B cell (primary cell): ENCODE data around the gene GNA14. TPM values are rescaled to one million over a fixed set of nuclear protein-coding genes. Genes with fewer than 3 reads are reported as not detected.

ENCODE experiments used
- ATAC-seq: fragments of 200-7000 bp; cut with Tn5 transposase; one replicate; pipeline ENCODE4 v1.10.0; 2021; ENCODE audit warnings: low read depth, mild to moderate bottlenecking, moderate number of reproducible peaks, moderate library complexity
- CTCF ChIA-PET: fragments of 350-600 bp; sonication (Branson Sonifier 250); formaldehyde crosslinking; loops from one replicate; lab custom pipeline; 2021; ENCODE audit warnings: antibody characterized with exemption, inconsistent platforms; lab: Charles Lee
- POLR2A ChIA-PET: fragments of 350-600 bp; sonication (Branson Sonifier 250); formaldehyde crosslinking; loops from one replicate; lab custom pipeline; 2021; ENCODE audit warnings: antibody characterized with exemption; lab: Charles Lee
- DNase-seq: peaks from one replicate; pipeline ENCODE4 v3.0.0; 2013
- H2AFZ ChIP-seq: 2 replicates; pipeline ENCODE4 v1.6.1; 2012; ENCODE audit warnings: mild to moderate bottlenecking, low read depth, low read length; ENCODE audit not compliant: insufficient read depth, poor library complexity, severe bottlenecking
- H3K27ac ChIP-seq, 2 donors: 1 replicate in 1 of 2; 2 replicates in 1 of 2; pipeline ENCODE4 v1.5.1; 2012 to 2013; ENCODE audit warnings: low read length in 2 of 2, mild to moderate bottlenecking in 2 of 2, moderate library complexity in 1 of 2
- H3K27me3 ChIP-seq, 4 experiments: fragments of 200-600 bp in 1 of 4; sonication (generic) in 1 of 4; replicated peaks in 1 of 4; 1 replicate in 2 of 4; 2 replicates in 2 of 4; pipeline versions ENCODE4 v1.6.1 to v1.7.0; 2013 to 2016; ENCODE audit warnings: low read length in 3 of 4, mild to moderate bottlenecking in 2 of 4, mixed read lengths in 1 of 4, moderate library complexity in 1 of 4; ENCODE audit not compliant: insufficient read depth in 4 of 4, control insufficient read depth in 3 of 4; ENCODE audit errors: control extremely low read depth in 1 of 4
- H3K36me3 ChIP-seq, 2 experiments: replicated peaks in 1 of 2; 1 replicate in 1 of 2; 2 replicates in 1 of 2; pipeline versions ENCODE4 v1.6.1 to v1.7.1; 2013; ENCODE audit warnings: low read length in 1 of 2; ENCODE audit not compliant: insufficient read depth in 2 of 2, control insufficient read depth in 1 of 2; ENCODE audit errors: control extremely low read depth in 1 of 2, extremely low read depth in 1 of 2
- H3K4me1 ChIP-seq, 2 donors: fragments of 200-600 bp in 1 of 2; sonication (generic) in 1 of 2; 1 replicate in 1 of 2; 2 replicates in 1 of 2; pipeline versions ENCODE4 v1.5.1 to v1.6.1; 2013 to 2017; ENCODE audit warnings: low read length in 2 of 2; ENCODE audit not compliant: control insufficient read depth in 2 of 2, insufficient read depth in 2 of 2
- H3K4me2 ChIP-seq: replicated peaks from 2 replicates; pipeline ENCODE3; 2012; ENCODE audit warnings: mild to moderate bottlenecking, low read depth, low read length; ENCODE audit not compliant: poor library complexity, severe bottlenecking
- H3K4me3 ChIP-seq, 5 experiments: fragments of 200-600 bp in 1 of 5; sonication (generic) in 1 of 5; 1 replicate in 3 of 5; 2 replicates in 2 of 5; pipeline versions ENCODE4 v1.5.1 to v1.7.0; 2011 to 2016; ENCODE audit warnings: low read length in 4 of 5, mild to moderate bottlenecking in 4 of 5, low read depth in 2 of 5, control low read depth in 1 of 5, moderate library complexity in 1 of 5; ENCODE audit not compliant: insufficient read depth in 1 of 5; ENCODE audit errors: control extremely low read depth in 1 of 5, extremely low read depth in 1 of 5
- H3K79me2 ChIP-seq: fragments of 200-600 bp; sonication (generic); one replicate; pipeline ENCODE4 v1.6.0; 2016; ENCODE audit warnings: low read length; ENCODE audit not compliant: control insufficient read depth, insufficient read depth
- H3K9ac ChIP-seq: fragments of 200-600 bp; sonication (generic); 2 replicates; pipeline ENCODE4 v1.6.1; 2017; ENCODE audit warnings: mild to moderate bottlenecking, low read length, moderate library complexity
- H3K9me3 ChIP-seq, 3 donors: one replicate each; pipeline versions ENCODE4 v1.6.1 to v1.7.1; 2013; ENCODE audit warnings: low read length in 2 of 3; ENCODE audit not compliant: control insufficient read depth in 2 of 3, insufficient read depth in 1 of 3; ENCODE audit errors: control extremely low read depth in 1 of 3
- H4K20me1 ChIP-seq: 2 replicates; pipeline ENCODE4 v1.6.0; 2012; ENCODE audit warnings: mild to moderate bottlenecking, low read length; ENCODE audit not compliant: insufficient read depth, control insufficient read depth, poor library complexity, severe bottlenecking
- H3K27ac Mint-ChIP-seq: one replicate; pipeline ENCODE4 v1.8.0; 2021; ENCODE audit warnings: mixed read lengths
- H3K27me3 Mint-ChIP-seq: one replicate; pipeline ENCODE4 v1.8.0; 2021; ENCODE audit warnings: mixed read lengths
- H3K4me1 Mint-ChIP-seq: one replicate; pipeline ENCODE4 v1.8.0; 2021; ENCODE audit warnings: mixed read lengths
- H3K4me3 Mint-ChIP-seq: one replicate; pipeline ENCODE4 v1.8.0; 2021; ENCODE audit warnings: mixed read lengths
- H3K9me3 Mint-ChIP-seq: one replicate; pipeline ENCODE4 v1.8.0; 2022; ENCODE audit warnings: mixed read lengths; ENCODE audit not compliant: insufficient read depth
- EZH2 ChIP-seq: IDR thresholded peaks from 2 replicates; pipeline ENCODE4 v1.6.1; 2012; ENCODE audit warnings: borderline replicate concordance, low read depth, mild to moderate bottlenecking, moderate library complexity, low read length; ENCODE audit not compliant: insufficient read depth, poor library complexity, severe bottlenecking
- WGBS: methylation state at CpG from one replicate; pipeline ENCODE4 v1.1.5; 2013; ENCODE audit warnings: missing lambda C conversion rate; ENCODE audit not compliant: insufficient coverage; 5-methylcytosine and 5-hydroxymethylcytosine counted together
- intact Hi-C: fragments of 100-400 bp; cut with micrococcal nuclease; formaldehyde crosslinking; loops from one replicate; pipeline ENCODE4 v1.10.0; 2022
- polyA plus RNA-seq: library from polyadenylated mRNA; depleted of rRNA; stranded (reverse); fragments of >200 nt; gene quantifications from 2 replicates; pipeline ENCODE4 v1.2.3, GENCODE V29; 2012
- total RNA-seq, 2 donors: library from RNA; stranded (reverse); fragments of 120-200 nt in 1 of 2; gene quantifications; 1 replicate in 1 of 2; 2 replicates in 1 of 2; pipeline versions ENCODE4 v1.2.3 to v1.2.4, GENCODE V29; 2013 to 2022
- TF ChIP-seq, protein P1 (sequence below): fragments of 200-600 bp; IDR thresholded peaks from one replicate; pipeline ENCODE4 v1.8.0; 2022; ENCODE audit warnings: antibody characterized with exemption, mild to moderate bottlenecking

GNA14 gene
- total and polyA plus RNA-seq, 2 donors (not counting 1 experiment from before 2014, with no cell fraction given): not detected

DNA sequence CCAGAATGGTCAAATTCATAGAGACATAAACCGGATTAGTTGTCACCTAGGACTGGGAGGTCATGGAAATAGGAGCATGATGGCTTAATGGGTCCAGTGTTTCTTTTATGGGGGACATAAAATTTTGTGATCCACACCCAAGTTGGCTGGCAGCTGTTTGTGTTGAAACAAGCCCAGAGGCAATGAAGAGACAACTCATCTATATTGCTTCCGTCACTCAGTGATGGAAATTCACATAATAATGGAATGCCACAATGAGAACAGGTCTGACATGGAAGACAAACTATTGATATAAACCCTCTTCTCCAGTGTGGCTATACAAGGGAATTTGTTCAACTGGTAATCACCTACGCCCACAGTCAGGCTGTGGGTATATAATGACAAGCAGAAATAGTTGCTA, 173.2 kb downstream of the GNA14 start:
- H3K27me3 Mint-ChIP-seq: no peaks in the 10 kb centered on the region

DNA sequence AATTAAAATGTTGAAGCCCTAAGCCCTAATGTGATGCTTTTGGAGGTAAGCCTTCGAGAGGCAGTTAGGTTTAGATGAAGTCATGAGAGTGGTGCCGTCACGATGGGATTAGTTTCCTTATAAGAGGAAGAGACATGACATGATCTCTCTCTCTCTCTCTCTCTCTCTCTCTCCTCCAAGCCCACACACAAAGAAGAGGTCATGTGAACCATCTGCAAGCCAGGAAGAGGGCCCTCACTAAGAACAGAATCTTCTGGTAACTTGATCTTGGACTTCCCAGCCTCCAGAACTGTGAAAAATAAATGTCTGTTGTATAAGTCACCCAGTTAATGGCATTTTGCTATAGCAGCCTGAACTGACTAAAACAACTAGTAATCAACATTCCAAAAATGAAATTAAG, 175.5 kb downstream of the GNA14 start:
- no peaks in the 10 kb centered on the region for H3K4me1 ChIP-seq
- H2AFZ ChIP-seq: no peak overlapping the region
- no peak for DNase-seq
- no peaks in the 10 kb centered on the region for H3K36me3 ChIP-seq
- H3K79me2 ChIP-seq: no peaks in the 10 kb centered on the region
- POLR2A ChIA-PET: no interaction called here
- no peak overlapping the region for H3K9ac ChIP-seq
- H3K4me2 ChIP-seq: no peak overlapping the region
- CTCF ChIA-PET: no interaction called here
- intact Hi-C loops: no loop called here
- Mint-ChIP-seq H3K4me1 (peaks cover 8% of the 10 kb centered on the region), H3K4me3 (no peak overlapping the region), H3K27me3 (peaks cover 6% of the 10 kb centered on the region), H3K9me3 (no peaks in the 10 kb centered on the region), H3K27ac (no peak overlapping the region)
- H3K27ac ChIP-seq: no peak overlapping the region
- no peaks in the 10 kb centered on the region for H3K9me3 ChIP-seq
- no CpG with 5 or more reads among the region's 3 CpGs for WGBS
- TF ChIP-seq EZH2: no peak
- TF ChIP-seq, protein P1, sequence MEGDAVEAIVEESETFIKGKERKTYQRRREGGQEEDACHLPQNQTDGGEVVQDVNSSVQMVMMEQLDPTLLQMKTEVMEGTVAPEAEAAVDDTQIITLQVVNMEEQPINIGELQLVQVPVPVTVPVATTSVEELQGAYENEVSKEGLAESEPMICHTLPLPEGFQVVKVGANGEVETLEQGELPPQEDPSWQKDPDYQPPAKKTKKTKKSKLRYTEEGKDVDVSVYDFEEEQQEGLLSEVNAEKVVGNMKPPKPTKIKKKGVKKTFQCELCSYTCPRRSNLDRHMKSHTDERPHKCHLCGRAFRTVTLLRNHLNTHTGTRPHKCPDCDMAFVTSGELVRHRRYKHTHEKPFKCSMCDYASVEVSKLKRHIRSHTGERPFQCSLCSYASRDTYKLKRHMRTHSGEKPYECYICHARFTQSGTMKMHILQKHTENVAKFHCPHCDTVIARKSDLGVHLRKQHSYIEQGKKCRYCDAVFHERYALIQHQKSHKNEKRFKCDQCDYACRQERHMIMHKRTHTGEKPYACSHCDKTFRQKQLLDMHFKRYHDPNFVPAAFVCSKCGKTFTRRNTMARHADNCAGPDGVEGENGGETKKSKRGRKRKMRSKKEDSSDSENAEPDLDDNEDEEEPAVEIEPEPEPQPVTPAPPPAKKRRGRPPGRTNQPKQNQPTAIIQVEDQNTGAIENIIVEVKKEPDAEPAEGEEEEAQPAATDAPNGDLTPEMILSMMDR: no peak
- ATAC-seq: no peak
- peaks cover 0 to 3% (median 1%) of the 10 kb centered on the region in 4 experiments for H3K27me3 ChIP-seq
- H4K20me1 ChIP-seq: no peaks in the 10 kb centered on the region
- no peak overlapping the region for H3K4me3 ChIP-seq

More for the DNA sequence above, 173.2 kb downstream of the GNA14 start:
- CTCF ChIA-PET: no interaction called here
- intact Hi-C loops: no loop called here
- ATAC-seq (no peak), DNase-seq (no peak)
- Histone ChIP-seq H3K4me2 (no peak overlapping the region), H3K27ac (no peak overlapping the region), H4K20me1 (no peaks in the 10 kb centered on the region), H3K9ac (no peak overlapping the region), H2AFZ (no peak overlapping the region), H3K9me3 (no peaks in the 10 kb centered on the region), H3K36me3 (no peaks in the 10 kb centered on the region), H3K4me1 (no peaks in the 10 kb centered on the region), H3K27me3 (no peaks in the 10 kb centered on the region), H3K4me3 (no peak overlapping the region), H3K79me2 (no peaks in the 10 kb centered on the region)
- H3K4me3 Mint-ChIP-seq: no peak overlapping the region
- no peak for TF ChIP-seq EZH2
- TF ChIP-seq, protein P1: no peak
- peaks cover 8% of the 10 kb centered on the region for H3K4me1 Mint-ChIP-seq
- peaks cover 2% of the 10 kb centered on the region for H3K9me3 Mint-ChIP-seq
- H3K27ac Mint-ChIP-seq: no peak overlapping the region
- POLR2A ChIA-PET: no interaction called here
- 86% methylated on average over 2 of the region's 3 CpGs for WGBS
